Posterior vena cava (tissue), 2 donors: Measurements from ENCODE around the gene SPNS2. TPM values are rescaled to one million over a fixed set of nuclear protein-coding genes. Genes with fewer than 3 reads are reported as not detected.
A peak's percentile ranks its signal among the peaks of the same experiment; 100 is the strongest.

Source experiments
- DNase-seq: peaks from one replicate; pipeline ENCODE4 v3.0.0-alpha.2; 2020; ENCODE audit warnings: low spot score
- intact Hi-C, 2 donors: fragments of 100-400 bp; cut with DNase I; formaldehyde crosslinking; loops; one replicate each; pipeline versions ENCODE4 v1.14.1 to v1.14.2; 2022 to 2023
- total RNA-seq, 2 donors: library from RNA; stranded (reverse); fragmentation: NEBNext Ultra II Directional; extraction: Animal tissue kit (Norgen Biotek cat#: 25700); gene quantifications; one replicate each; pipeline ENCODE4 v1.2.1, GENCODE V29; 2021
- donor health status: DM: yes; HTN: yes; CAD: no.
- donor health status: DM: yes; HTN: yes; CAD: no.

The SPNS2 gene
- total RNA-seq, 2 donors from 2014 or later, result 16.2 to 20.9 TPM

DNA sequence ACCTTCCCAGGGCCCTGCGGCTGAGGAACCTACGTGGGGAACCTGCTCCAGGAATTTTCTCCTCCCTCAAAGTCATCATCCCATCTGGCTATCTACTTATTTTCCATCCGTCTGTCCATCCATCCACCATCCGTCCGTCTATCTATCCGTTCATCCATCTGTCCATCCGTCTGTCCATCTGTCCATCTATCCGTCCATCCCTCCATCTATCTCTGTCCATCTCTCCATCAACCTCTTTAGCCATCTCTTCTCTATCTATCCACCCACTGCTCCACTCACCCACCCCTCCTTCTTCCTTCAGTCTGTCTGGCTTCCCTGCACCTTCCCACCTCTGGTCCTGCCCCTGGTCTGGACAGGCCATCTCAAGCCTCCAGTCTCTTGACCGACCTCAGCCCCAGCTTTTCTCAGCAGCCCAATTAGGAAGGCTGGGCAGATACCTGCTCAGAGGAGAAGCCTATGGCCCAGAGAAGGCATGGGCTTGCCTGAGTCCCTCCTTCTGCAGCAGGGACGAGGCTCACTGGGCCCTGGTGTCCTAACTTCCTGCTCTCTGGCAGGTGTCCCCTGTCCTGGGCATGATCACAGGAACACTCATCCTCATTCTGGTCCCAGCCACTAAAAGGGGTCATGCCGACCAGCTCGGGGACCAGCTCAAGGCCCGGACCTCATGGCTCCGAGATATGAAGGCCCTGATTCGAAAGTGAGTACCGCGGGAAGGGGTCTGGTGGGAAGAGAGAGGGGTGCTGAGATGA is 33.5 kb downstream of the SPNS2 start:
- intact Hi-C loops, result loop anchor here in 1 of 2 donors (10.0 kb wide), 1 partner anchor 107 kb away; no protein-coding TSS in a partner anchor
- no peak for DNase-seq

DNA sequence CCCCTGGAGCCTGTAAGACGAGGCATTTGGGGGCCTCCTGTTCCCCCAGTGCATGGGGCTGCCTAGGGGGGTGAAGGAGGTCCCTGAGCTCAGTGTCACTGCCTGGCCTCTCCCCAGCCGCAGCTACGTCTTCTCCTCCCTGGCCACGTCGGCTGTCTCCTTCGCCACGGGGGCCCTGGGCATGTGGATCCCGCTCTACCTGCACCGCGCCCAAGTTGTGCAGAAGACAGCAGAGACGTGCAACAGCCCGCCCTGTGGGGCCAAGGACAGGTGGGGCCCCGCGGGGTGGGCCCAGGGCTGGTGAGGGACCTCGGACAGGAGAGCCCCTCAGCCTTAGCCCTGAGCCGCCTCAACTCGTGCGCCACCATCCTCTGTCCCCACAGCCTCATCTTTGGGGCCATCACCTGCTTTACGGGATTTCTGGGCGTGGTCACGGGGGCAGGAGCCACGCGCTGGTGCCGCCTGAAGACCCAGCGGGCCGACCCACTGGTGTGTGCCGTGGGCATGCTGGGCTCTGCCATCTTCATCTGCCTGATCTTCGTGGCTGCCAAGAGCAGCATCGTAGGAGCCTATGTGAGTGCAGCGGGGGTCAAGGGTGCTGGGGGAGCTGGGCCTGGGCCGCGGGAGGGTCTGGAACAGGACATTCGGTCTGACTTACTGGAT is 34.3 kb downstream of the SPNS2 start:
- no peak for DNase-seq

GRCh38 chr17:4533523-4534504 is 35.1 kb downstream of the SPNS2 start:
- intact Hi-C loops, result loop anchor here in 1 of 2 donors (10.0 kb wide), 1 partner anchor 109 kb away; no protein-coding TSS in a partner anchor
- no peak for DNase-seq

More for the DNA sequence above, 34.3 kb downstream of the SPNS2 start:
- intact Hi-C loops, result loop anchor here in 1 of 2 donors (10.0 kb wide), 1 partner anchor 108 kb away; no protein-coding TSS in a partner anchor

GRCh38 chr17:4534515-4534914 is 35.8 kb downstream of the SPNS2 start:
- DNase-seq, result no peak
- intact Hi-C loops, result loop anchor here in 1 of 2 donors (10.0 kb wide), 1 partner anchor 110 kb away; no protein-coding TSS in a partner anchor

GRCh38 chr17:4534928-4535666 is 36.4 kb downstream of the SPNS2 start:
- intact Hi-C loops, result loop anchor here in 1 of 2 donors (10.0 kb wide), 1 partner anchor 110 kb away; no protein-coding TSS in a partner anchor
- no peak for DNase-seq

DNA sequence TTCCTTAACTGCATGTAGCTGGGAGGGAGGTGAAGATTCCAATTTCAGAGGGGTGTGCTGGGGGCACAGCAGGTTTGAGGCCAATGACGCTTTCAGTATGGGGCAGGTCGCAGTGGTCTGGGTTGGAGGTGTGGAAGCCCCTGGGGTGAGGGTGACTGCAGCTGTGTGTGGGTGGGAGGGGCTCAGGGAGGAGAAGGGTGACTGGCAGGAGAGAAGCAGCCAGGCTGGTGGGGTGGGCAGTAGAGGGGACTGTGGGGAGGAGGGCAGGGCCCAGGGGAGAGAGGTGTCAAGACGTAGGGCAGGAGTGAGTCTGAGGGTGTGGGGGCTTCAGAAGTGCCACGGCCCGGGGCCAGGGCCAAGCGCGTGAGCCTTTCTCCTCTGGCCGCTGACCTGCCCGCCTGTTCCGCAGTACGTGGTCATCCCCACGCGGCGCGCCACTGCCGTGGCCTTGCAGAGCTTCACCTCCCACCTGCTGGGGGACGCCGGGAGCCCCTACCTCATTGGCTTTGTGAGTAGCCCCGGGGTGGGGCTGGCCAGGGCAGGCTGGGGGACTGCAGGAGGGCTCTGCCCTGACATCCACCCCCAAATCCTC is 37.1 kb downstream of the SPNS2 start:
- no peak for DNase-seq
- intact Hi-C loops, result loop anchor here in 1 of 2 donors (10.0 kb wide), 1 partner anchor 111 kb away; no protein-coding TSS in a partner anchor

GRCh38 chr17:4536259-4536741 is 37.6 kb downstream of the SPNS2 start:
- no peak for DNase-seq

GRCh38 chr17:4536742-4537411 is 38.2 kb downstream of the SPNS2 start:
- intact Hi-C loops, result loop anchor here in 1 of 2 donors (10.0 kb wide), 1 partner anchor 112 kb away; no protein-coding TSS in a partner anchor
- peak; percentile 91 for DNase-seq

More at GRCh38 chr17:4536259-4536741, 37.6 kb downstream of the SPNS2 start:
- intact Hi-C loops, result loop anchor here in 1 of 2 donors (10.0 kb wide), 1 partner anchor 111 kb away; no protein-coding TSS in a partner anchor

DNA sequence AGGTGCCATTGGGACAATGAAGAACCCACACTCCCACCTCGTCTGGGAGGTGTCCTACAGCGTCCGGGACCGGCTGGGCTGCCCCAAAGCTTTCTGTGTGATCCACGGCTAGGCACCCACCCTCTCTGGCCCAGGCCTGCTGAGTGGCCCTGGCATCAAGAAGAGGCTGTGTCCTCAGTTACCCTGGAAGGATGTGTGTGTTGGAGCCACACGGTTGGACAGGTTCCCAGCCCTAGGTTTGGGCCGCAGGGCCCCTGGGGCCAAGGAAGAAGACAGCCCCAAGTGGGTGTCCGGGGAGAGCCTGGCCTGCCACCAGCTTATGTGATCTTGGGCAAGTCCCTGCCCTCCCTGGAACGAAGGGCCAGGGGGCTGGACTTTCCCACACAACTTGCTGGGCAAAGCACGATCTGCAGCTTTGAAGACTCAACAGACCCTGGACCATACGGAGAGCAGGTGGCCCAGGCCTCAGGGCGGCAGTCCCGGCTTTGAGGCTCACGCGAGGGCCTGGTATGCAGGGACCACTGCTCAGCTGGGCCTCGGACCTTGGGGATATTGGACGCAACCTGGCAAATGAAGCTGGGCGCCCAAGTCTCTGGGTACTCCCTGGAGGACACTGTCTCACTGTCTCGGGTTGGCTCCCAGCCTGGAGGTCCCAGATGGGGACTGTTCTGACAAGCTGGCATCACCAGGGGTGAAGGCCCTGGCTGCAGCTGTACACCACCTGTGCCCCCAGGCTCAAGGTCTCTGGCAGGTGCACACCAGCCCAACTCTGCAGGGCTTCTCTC is 39.0 kb downstream of the SPNS2 start:
- intact Hi-C loops, result loop anchor here in 1 of 2 donors (10.0 kb wide), 1 partner anchor 113 kb away; no protein-coding TSS in a partner anchor
- no peak for DNase-seq

DNA sequence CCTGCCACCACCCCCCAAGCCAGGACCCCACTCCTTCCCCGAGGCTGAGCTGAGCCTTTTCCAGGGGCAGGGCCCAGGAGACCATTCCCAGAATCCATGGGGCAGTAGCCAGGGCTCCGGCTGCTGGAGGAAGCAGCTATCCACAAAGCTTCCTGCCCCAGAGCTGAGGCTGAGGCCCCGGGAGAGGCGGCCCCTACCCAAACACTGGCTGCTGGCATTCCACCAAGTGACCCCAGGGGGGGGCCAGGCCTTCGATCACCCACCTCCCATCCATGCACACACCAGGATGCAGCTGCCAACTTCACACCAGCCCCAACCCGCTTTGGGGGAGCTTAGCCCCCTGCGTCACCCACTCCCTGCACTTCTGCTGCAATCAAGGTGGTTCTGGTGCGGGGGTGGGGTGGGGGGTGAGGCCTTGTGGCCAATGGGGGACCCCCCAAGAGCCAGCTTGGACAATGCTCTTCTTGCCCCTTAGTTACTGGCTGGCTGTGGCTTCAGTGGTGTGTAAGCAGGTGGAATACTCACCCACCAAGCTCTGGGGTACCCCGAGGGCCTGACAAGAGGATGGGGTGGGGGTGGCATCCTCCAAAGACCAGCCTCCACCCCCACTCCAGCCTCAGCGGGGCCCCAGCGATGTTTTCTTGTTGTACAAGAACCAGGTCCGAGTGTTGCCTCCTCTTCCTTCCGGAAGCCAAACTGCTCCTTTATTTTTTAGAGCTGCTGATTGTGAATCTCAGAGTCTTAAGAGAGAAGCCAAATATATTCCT is 39.7 kb downstream of the SPNS2 start:
- intact Hi-C loops, result loop anchor here in 1 of 2 donors (10.0 kb wide), 1 partner anchor 114 kb away; no protein-coding TSS in a partner anchor
- no peak for DNase-seq

- intact Hi-C loops, result loop anchor here in 1 of 2 donors (10.0 kb wide), 1 partner anchor 114 kb away; no protein-coding TSS in a partner anchor
- DNase-seq, result no peak
Measured at GRCh38 chr17:4539025-4539424, 40.3 kb downstream of the SPNS2 start.

DNA sequence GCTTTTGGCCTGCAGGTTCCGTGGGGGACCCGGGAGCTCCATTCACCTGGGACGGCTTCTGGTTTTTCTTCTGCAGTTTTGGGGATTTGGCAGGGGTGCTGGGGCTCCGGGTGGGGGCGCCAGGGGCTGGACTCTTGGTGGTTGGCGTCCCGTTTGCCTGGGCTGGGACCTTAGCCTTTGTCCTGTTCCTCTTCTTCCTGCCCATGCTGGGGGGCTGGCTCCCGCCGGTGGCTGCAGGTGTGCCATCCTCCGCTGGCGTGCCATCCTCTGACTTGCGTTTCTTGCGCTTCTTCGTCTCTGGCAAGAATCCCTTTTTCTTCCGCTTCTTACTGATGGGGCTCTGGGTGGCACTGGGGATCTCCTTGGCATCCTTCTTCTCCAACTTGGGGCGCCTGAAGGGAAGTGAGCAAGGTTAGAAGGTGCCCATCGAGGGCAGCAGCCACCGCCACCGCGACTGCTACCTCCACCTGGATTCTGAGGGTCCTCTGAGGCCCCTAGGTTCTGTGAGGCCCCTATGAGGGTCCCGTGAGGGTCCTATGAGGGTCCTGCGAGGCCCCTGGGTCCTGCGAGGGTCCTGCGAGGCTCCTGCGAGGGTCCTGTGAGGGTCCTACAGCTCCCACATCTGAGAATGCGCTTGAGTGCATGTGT is 41.0 kb downstream of the SPNS2 start:
- intact Hi-C loops, result loop anchor here (5.0 to 10.0 kb wide), 2 partner anchors 112 to 115 kb away; no protein-coding TSS in a partner anchor

DNA sequence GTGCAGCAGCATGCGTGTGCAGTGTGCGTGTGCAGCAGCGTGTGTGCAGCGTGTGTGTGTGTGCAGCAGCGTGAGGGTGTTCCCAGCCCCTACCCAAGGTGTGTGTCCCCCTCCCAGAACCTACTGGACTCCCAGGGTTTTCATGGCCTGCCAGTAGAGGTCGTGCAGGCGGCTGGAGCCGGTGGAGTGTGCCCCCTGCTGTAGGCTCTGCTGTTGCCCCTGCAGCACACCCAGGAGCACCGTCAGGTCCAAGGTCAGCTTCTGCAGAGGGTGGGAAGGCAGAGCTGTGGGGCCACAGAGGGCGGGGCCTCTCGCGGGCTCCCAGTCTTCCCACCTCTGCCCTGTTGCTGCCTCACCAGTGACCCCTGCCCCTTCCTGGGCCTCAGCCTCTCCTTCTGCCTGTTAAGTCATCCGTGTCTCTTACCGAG is 41.6 kb downstream of the SPNS2 start:
- intact Hi-C loops, result loop anchor here in 1 of 2 donors (5.0 kb wide), 1 partner anchor 113 kb away; no protein-coding TSS in a partner anchor
- DNase-seq, result no peak

More for the DNA sequence above, 41.0 kb downstream of the SPNS2 start:
- no peak for DNase-seq

DNA sequence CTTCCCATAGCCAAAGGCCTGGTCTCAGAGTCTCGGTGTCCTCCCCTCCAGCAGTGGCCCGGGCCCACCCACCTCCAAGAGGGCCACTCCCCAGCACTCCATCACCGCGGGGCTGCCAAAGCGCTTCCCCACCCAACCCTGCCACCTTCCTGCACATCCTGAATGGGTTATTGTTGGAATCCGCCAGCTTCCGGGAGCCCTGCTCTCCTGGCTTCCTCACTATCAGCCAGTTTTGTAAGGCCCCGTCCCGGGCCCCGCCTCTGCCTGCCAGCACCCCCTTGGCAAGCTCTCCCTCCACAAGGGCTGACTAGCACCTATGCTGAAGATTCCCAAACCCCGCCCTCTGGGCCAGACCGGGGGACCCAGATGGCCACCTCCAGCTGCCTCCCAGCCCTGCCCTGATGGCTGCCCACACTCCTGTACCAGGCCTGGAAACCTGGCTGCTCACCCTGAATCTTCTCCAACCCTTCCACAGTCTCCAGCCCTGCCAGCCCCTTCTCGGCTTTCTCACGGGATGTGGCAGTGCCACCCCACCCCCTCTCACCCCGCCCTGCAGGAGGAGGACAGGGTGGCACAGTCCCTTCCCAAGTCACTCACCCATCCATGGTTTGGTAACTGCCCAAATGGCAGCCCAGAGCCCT is 42.1 kb downstream of the SPNS2 start:
- intact Hi-C loops, result loop anchor here in 1 of 2 donors (5.0 kb wide), 1 partner anchor 114 kb away; no protein-coding TSS in a partner anchor
- DNase-seq, result no peak
